Hematopoietic multipotent progenitor cell treated with erythropoietin and hydrocortisone succinate and interleukin-3 and kit ligand, for 8 days (in vitro differentiated cells): Measurements from ENCODE around the gene B4GALT4.
"Not testable (repeated sequence)": the region's sequence is repeated elsewhere in the genome, so short reads cannot be mapped to it uniquely, and the experiment has no call there.

Experiments
- DNase-seq: peaks from one replicate; pipeline ENCODE4 v3.0.0-alpha.2; 2015

Gene B4GALT4

GRCh38 chr3:119195151-119195476 is 45.6 kb downstream of the B4GALT4 start:
- no peak for DNase-seq

GRCh38 chr3:119194237-119195150 is 46.2 kb downstream of the B4GALT4 start:
- DNase-seq = no peak

- no peak for DNase-seq
Observed at GRCh38 chr3:119191800-119192199, 48.9 kb downstream of the B4GALT4 start.

- DNase-seq = no peak
Observed at GRCh38 chr3:119187266-119187665, 53.4 kb downstream of the B4GALT4 start.

GRCh38 chr3:119184796-119185570 is 55.7 kb downstream of the B4GALT4 start:
- no peak for DNase-seq

GRCh38 chr3:119184111-119184510 is 56.6 kb downstream of the B4GALT4 start:
- no peak for DNase-seq

- no peak for DNase-seq
Observed at GRCh38 chr3:119181765-119182164, 58.9 kb downstream of the B4GALT4 start.

- DNase-seq = no peak
Observed at GRCh38 chr3:119177321-119177720, 63.4 kb downstream of the B4GALT4 start.

- DNase-seq = no peak
Observed at GRCh38 chr3:119176778-119177177, 63.9 kb downstream of the B4GALT4 start.

- DNase-seq = no peak
Observed at GRCh38 chr3:119175872-119176756, 64.6 kb downstream of the B4GALT4 start.

GRCh38 chr3:119173325-119173724 is 67.4 kb downstream of the B4GALT4 start, which contains the start of gene UPK1B:
Gene UPK1B (plus strand): TSS chr3:119173598. CDS start chr3:119186742, 13,144 bp downstream.
- DNase-seq = no peak

- no peak for DNase-seq
Observed at GRCh38 chr3:119170821-119171220, 69.9 kb downstream of the B4GALT4 start.

- DNase-seq = not testable (repeated sequence)
Observed at GRCh38 chr3:119164745-119165144, 75.9 kb downstream of the B4GALT4 start.
